HG03045 (cell line): Measurements from ENCODE around the gene AGBL4.

Source experiments
- ATAC-seq: cut with Tn5 transposase; IDR thresholded peaks from one replicate; pipeline ENCODE4 v1.9.1; 2021; ENCODE audit warnings: mild to moderate bottlenecking, moderate library complexity; ENCODE audit not compliant: unreplicated experiment

AGBL4 gene

GRCh38 chr1:49723662-49724061 lies 300.1 kb downstream of the AGBL4 start:
- no peak for ATAC-seq

DNA sequence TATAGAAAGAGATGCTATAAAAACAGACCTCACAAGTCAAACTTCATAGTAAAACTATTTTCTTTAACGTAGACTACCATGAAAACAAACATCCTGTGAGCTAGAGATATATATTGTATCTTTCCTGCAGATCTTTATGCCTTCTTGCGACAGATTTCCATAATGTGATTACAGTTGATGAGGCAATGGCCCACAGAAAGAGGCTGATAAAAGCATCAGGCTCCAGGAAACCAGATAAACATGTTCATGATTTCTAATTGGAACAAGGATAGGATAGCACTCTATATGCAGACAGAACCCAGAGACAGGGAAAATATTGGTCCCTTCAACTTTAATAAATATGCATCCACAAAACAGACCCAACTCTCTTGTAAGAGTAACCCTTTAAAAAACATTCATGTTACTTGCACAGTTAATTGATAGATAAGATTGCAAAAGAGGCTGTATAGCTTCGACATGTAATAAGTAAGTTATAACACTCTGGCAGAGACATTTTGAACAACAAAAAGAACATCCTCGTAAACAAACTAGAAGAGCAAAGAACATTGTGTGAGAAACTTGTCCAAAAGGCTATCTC lies 329.4 kb downstream of the AGBL4 start:
- ATAC-seq: no peak

- no peak for ATAC-seq
Measured at GRCh38 chr1:49686107-49686506, 337.6 kb downstream of the AGBL4 start.

- no peak for ATAC-seq
Measured at GRCh38 chr1:49677706-49678105, 346.0 kb downstream of the AGBL4 start.

DNA sequence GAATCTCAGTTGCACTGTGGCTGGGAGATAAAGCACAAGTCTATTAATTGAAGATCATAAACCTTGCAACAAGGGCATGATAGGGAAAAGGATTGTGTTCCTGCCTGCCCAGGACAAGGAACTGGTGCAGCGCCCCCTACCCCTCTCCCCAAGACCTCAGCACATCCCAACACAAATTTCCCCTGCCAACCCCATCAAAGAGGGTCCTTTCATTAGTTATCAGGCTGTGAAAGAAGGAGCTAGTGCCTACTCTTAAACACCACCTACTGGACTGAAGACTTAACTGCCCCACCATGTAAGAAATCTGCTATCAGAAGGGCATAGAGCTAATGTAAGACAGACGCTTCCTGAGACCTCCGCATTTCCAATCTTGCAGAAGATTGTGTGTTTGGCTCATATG lies 372.6 kb downstream of the AGBL4 start:
- no peak for ATAC-seq

DNA sequence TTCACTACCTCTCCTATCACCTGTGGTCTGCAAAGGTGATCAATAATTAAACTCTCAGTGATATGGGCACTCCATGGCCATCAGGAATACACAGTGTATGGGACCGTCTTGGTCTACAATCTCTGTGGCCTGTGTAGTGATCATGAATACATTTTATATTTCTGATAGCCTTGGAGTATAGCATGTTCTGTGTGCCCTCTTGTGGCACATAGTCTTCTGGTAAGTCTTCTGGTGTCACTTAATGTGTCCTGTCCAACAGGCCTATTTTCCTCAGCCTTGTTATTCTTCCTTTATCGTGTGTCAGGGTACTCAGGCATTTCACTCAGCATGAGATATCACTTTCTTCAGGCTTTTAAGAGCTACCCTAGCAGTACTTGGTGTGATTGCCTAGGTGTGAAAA lies 393.6 kb downstream of the AGBL4 start:
- ATAC-seq: no peak

DNA sequence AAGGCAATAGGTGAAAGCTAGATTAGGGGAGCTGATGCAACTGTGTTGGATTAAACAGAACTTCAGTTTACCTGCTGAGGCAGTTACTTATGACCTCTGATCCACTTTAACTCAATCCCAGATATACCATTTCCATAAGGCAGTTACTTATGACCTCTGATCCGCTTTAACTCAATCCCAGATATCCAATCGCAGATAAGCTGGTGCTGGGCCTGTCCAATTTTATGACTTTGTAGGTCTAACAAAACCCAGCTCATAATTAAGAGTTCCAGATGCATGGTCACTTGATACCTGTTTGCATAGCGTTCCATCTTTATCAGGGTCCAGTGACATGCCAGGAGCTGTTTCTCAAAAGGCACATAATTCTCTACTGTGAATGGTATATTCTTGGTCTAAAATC lies 396.0 kb downstream of the AGBL4 start:
- ATAC-seq: no peak

- ATAC-seq: no peak
Measured at GRCh38 chr1:49626472-49626871, 397.3 kb downstream of the AGBL4 start.

- ATAC-seq: no peak
Measured at GRCh38 chr1:49622877-49623276, 400.9 kb downstream of the AGBL4 start.

GRCh38 chr1:49606082-49606481 lies 417.7 kb downstream of the AGBL4 start:
- ATAC-seq: no peak

GRCh38 chr1:49597436-49597835 lies 426.3 kb downstream of the AGBL4 start:
- ATAC-seq: no peak

DNA sequence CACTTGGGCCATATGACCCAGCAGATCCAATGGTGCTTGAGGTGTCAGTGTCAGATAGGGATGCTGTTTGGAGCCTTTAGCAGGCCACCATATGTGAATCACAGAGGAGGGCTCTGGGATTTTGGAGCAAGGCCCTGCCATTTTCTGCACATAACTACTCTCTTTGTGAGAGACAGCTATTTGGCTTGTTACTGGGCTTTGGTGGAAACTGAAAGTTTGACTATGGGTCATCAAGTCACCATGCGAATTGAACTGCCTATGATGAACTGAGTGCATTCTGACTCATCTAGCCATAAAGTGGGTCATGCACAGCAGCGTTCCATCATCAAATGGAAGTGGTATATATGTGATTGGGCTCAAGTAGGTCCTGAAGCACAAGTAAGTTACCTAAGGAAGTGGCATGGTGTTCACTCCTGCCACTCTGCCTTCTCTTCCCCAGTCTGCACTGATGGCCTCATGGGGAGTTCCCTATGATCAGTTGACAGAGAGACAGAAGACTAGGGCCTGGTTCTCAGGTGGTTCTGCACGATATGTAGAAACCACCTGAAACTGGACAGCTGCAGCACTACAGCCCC lies 447.3 kb downstream of the AGBL4 start:
- ATAC-seq: no peak

GRCh38 chr1:49556676-49557234 lies 467.0 kb downstream of the AGBL4 start:
- ATAC-seq: no peak

DNA sequence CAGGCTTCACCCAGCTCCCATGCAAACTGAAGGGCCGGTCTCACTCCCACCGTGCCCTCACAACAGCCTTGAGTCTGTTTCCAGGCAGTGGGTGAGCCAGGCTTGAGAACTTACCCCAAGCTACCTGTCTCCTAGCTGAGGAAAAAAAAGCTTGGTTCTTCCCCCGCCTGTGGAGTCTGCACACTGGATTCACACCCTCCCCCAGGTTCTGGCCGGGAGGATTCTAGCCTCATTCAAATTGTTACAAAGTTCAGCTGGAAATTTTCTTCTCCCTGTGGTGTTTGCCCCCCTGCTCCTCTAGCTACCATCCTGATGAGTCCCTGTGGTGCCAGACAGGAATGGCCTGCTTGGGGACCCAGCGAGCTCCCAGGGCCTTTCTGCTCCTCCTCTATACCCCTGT lies 471.7 kb downstream of the AGBL4 start:
- ATAC-seq: no peak

GRCh38 chr1:49544615-49545014 lies 479.1 kb downstream of the AGBL4 start:
- ATAC-seq: no peak

GRCh38 chr1:49541096-49541752 lies 482.5 kb downstream of the AGBL4 start:
- no peak for ATAC-seq

- no peak for ATAC-seq
Measured at GRCh38 chr1:49527606-49528305, 496.0 kb downstream of the AGBL4 start.

- no peak for ATAC-seq
Measured at GRCh38 chr1:49526672-49527071, 497.1 kb downstream of the AGBL4 start.

GRCh38 chr1:49523764-49524163 lies 500.0 kb downstream of the AGBL4 start:
- ATAC-seq: no peak

DNA sequence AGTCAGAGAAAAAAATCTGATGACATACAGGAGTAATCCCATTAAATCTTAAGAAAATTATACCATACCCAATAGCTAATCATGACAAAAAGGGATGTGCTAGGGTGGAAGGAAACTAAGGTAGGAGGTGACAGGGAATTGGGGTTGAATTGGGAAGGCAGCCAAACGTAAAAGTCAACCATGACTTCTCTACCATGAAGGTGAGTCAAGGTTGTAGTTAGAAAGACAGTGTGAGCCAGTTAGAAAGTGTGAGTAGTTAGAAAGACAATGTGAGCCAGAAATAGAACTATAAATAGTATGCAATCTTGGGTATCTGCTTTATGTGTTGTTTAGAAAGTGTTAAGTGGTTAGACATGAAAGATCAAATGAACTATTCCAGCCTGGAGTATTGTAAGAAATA lies 556.8 kb downstream of the AGBL4 start:
- ATAC-seq: no peak

- no peak for ATAC-seq
Measured at GRCh38 chr1:49465486-49466185, 558.1 kb downstream of the AGBL4 start.
